AG04450 (cell line): Measurements from ENCODE around the gene CDH10. TPM values are rescaled to one million over a fixed set of nuclear protein-coding genes. Genes with fewer than 3 reads are reported as not detected.

ENCODE experiments used
- CTCF ChIA-PET: fragments of 300-600, 350-600 bp; formaldehyde crosslinking; extraction: SDS; loops from one replicate; lab custom pipeline; 2022; ENCODE audit warnings: antibody characterized with exemption, inconsistent platforms; lab: Charles Lee
- POLR2A ChIA-PET: fragments of 350-600 bp; formaldehyde crosslinking; extraction: SDS; loops from one replicate; lab custom pipeline; 2021; ENCODE audit warnings: antibody characterized with exemption, inconsistent platforms; lab: Yijun Ruan, JAX
- DNase-seq: peaks from one replicate; pipeline ENCODE4 v3.0.0-alpha.2; 2011; ENCODE audit warnings: low read depth, low spot score
- H3K27ac ChIP-seq: one replicate; pipeline ENCODE4 v1.5.1; 2012; ENCODE audit warnings: low read depth, low read length, control low read depth
- H3K27me3 ChIP-seq: one replicate; pipeline ENCODE4 v1.6.0; 2012; ENCODE audit warnings: low read length; ENCODE audit not compliant: control insufficient read depth, insufficient read depth
- H3K4me3 ChIP-seq: 2 replicates; pipeline ENCODE4 v1.5.1; 2011; ENCODE audit warnings: mild to moderate bottlenecking, low read depth, low read length, control low read depth
- H3K9me3 ChIP-seq: 2 replicates; pipeline ENCODE4 v1.5.1; 2012; ENCODE audit warnings: low read length; ENCODE audit not compliant: control insufficient read depth, insufficient read depth
- CTCF ChIP-seq: IDR thresholded peaks from 2 replicates; pipeline ENCODE4 v1.5.1; 2011; ENCODE audit warnings: low read depth, low read length, control low read depth, inconsistent platforms
- polyA plus RNA-seq: library from polyadenylated mRNA; depleted of rRNA; stranded (reverse); fragments of >200 nt; gene quantifications from 2 replicates; pipeline ENCODE4 v1.2.3, GENCODE V29; 2011
- small RNA-seq: library from RNA; depleted of rRNA; stranded (forward); fragments of <200 nt; gene quantifications from one replicate; pipeline ENCODE3, GENCODE V24; 2012; ENCODE audit warnings: low read depth; ENCODE audit not compliant: insufficient read length

The CDH10 gene
- polyA plus RNA-seq, 1 experiment = not detected

GRCh38 chr5:24439465-24439864, 205.3 kb downstream of the CDH10 start:
- no peak overlapping the region for H3K27ac ChIP-seq
- TF ChIP-seq CTCF = no peak
- H3K9me3 ChIP-seq = no peaks in the 10 kb centered on the region
- POLR2A ChIA-PET = no interaction called here
- no peak for DNase-seq
- H3K27me3 ChIP-seq = no peaks in the 10 kb centered on the region
- CTCF ChIA-PET = no interaction called here
- no peak overlapping the region for H3K4me3 ChIP-seq

Small RNAs within 50 kb of the gene (small RNA-seq; reads per million reads assigned to genes)
- gene AC091885.1 = not detected
- gene RF00017 = not detected
